B cell (primary cell): ENCODE data around the gene SAMD3.

Experiments
- EZH2 ChIP-seq: IDR thresholded peaks from 2 replicates; pipeline ENCODE4 v1.6.1; 2012; ENCODE audit warnings: borderline replicate concordance, low read depth, mild to moderate bottlenecking, moderate library complexity, low read length; ENCODE audit not compliant: insufficient read depth, poor library complexity, severe bottlenecking
- TF ChIP-seq, protein P1 (sequence below): fragments of 200-600 bp; IDR thresholded peaks from one replicate; pipeline ENCODE4 v1.8.0; 2022; ENCODE audit warnings: antibody characterized with exemption, mild to moderate bottlenecking

- TF ChIP-seq, protein P1, sequence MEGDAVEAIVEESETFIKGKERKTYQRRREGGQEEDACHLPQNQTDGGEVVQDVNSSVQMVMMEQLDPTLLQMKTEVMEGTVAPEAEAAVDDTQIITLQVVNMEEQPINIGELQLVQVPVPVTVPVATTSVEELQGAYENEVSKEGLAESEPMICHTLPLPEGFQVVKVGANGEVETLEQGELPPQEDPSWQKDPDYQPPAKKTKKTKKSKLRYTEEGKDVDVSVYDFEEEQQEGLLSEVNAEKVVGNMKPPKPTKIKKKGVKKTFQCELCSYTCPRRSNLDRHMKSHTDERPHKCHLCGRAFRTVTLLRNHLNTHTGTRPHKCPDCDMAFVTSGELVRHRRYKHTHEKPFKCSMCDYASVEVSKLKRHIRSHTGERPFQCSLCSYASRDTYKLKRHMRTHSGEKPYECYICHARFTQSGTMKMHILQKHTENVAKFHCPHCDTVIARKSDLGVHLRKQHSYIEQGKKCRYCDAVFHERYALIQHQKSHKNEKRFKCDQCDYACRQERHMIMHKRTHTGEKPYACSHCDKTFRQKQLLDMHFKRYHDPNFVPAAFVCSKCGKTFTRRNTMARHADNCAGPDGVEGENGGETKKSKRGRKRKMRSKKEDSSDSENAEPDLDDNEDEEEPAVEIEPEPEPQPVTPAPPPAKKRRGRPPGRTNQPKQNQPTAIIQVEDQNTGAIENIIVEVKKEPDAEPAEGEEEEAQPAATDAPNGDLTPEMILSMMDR: no peak
- TF ChIP-seq EZH2: no peak
These were observed 16.3 kb downstream of the SAMD3 start for GRCh38 chr6:130206479-130206878.
